Thoracic aorta (tissue), 2 donors: ENCODE data around the gene NIT1. TPM values are rescaled to one million over a fixed set of nuclear protein-coding genes. Genes with fewer than 3 reads are reported as not detected.

Experiments used
- ATAC-seq: fragments of 150-250 bp; one replicate; pipeline ENCODE4 v1.8.0; 2017; ENCODE audit warnings: low read depth; ENCODE audit not compliant: insufficient number of reproducible peaks, low FRiP score
- DNase-seq: peaks from one replicate; pipeline ENCODE4 v3.0.0-alpha.2; 2020; ENCODE audit warnings: low spot score
- H3K27ac ChIP-seq, 2 donors: fragments of 200-600 bp; sonication (generic); 1 replicate in 1 of 2; 2 replicates in 1 of 2; pipeline ENCODE4 v1.5.1; 2016; ENCODE audit warnings: mild to moderate bottlenecking in 2 of 2, moderate library complexity in 2 of 2
- H3K27me3 ChIP-seq: fragments of 200-600 bp; sonication (generic); replicated peaks from 2 replicates; pipeline ENCODE4 v1.6.0; 2016; ENCODE audit warnings: mild to moderate bottlenecking; ENCODE audit not compliant: insufficient read depth
- H3K36me3 ChIP-seq: fragments of 200-600 bp; sonication (generic); one replicate; pipeline ENCODE4 v1.5.1; 2016
- H3K4me1 ChIP-seq, 2 donors: fragments of 200-600 bp; sonication (generic); 1 replicate in 1 of 2; 2 replicates in 1 of 2; pipeline versions ENCODE4 v1.5.1 to v1.6.0; 2016; ENCODE audit warnings: low read depth in 2 of 2, mild to moderate bottlenecking in 1 of 2; ENCODE audit not compliant: control insufficient read depth in 1 of 2
- H3K4me3 ChIP-seq: fragments of 200-600 bp; sonication (generic); 2 replicates; pipeline ENCODE4 v1.5.1; 2016; ENCODE audit warnings: mild to moderate bottlenecking
- H3K9me3 ChIP-seq: fragments of 200-600 bp; sonication (generic); 2 replicates; pipeline ENCODE4 v1.5.1; 2016
- total RNA-seq, 2 donors: library from RNA; depleted of rRNA; stranded (reverse); fragments of >200 nt; gene quantifications; one replicate each; pipeline versions ENCODE4 v1.1.0 to v1.2.3, GENCODE V29; 2016
- TF ChIP-seq, protein P1 (sequence below): fragments of 200-600 bp; sonication (generic); IDR thresholded peaks from one replicate; pipeline ENCODE4 v1.5.1; 2019; ENCODE audit warnings: antibody characterized with exemption

NIT1 gene
- total RNA-seq, 2 donors from 2014 or later: 25.3 to 42.1 TPM

DNA sequence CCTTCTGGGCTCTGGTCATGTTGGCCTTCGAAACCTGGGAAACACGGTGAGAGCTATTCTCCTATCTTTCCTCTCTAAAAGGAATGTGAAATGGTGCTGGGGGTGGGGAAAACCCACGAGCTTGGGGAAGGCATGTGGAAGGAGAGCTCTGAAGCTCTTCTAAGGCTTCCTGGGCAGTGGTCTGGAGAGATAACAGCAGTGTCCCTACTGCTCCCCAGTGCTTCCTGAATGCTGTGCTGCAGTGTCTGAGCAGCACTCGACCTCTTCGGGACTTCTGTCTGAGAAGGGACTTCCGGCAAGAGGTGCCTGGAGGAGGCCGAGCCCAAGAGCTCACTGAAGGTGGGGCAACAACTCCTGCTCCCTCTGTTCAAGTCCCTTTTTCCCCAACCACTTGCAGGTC lies 44.1 kb downstream of the NIT1 start:
- ATAC-seq: no peak
- H3K36me3 ChIP-seq: peaks cover 7% of the 10 kb centered on the region
- peaks cover 26 to 42% of the 10 kb centered on the region in 2 donors for H3K4me1 ChIP-seq

DNA sequence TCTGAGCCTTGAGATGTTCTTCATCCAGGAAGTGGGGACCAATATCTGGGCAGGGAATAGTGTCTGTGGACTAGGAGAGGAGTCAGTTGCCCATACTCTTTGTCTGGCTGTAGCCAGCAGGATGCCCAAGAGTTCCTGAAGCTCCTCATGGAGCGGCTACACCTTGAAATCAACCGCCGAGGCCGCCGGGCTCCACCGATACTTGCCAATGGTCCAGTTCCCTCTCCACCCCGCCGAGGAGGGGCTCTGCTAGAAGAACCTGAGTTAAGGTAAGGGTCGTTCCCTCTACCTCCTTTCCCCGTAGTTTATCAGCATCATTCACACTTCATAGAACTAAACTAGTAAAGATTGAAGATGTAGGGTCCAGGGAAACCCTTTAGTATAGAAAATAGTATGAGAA lies 44.9 kb downstream of the NIT1 start:
- Histone ChIP-seq H3K9me3 (no peaks in the 10 kb centered on the region), H3K4me3 (no peak overlapping the region), H3K27ac (no peak overlapping the region), H3K4me1 (peaks cover 29 to 50% of the 10 kb centered on the region in 2 donors), H3K27me3 (no peaks in the 10 kb centered on the region), H3K36me3 (peaks cover 7% of the 10 kb centered on the region)
- no peak for ATAC-seq
- DNase-seq: no peak
- TF ChIP-seq, protein P1, sequence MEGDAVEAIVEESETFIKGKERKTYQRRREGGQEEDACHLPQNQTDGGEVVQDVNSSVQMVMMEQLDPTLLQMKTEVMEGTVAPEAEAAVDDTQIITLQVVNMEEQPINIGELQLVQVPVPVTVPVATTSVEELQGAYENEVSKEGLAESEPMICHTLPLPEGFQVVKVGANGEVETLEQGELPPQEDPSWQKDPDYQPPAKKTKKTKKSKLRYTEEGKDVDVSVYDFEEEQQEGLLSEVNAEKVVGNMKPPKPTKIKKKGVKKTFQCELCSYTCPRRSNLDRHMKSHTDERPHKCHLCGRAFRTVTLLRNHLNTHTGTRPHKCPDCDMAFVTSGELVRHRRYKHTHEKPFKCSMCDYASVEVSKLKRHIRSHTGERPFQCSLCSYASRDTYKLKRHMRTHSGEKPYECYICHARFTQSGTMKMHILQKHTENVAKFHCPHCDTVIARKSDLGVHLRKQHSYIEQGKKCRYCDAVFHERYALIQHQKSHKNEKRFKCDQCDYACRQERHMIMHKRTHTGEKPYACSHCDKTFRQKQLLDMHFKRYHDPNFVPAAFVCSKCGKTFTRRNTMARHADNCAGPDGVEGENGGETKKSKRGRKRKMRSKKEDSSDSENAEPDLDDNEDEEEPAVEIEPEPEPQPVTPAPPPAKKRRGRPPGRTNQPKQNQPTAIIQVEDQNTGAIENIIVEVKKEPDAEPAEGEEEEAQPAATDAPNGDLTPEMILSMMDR: no peak

More for the DNA sequence above, 44.1 kb downstream of the NIT1 start:
- H3K4me3 ChIP-seq: no peak overlapping the region
- no peaks in the 10 kb centered on the region for H3K9me3 ChIP-seq
- H3K27me3 ChIP-seq: no peaks in the 10 kb centered on the region
- DNase-seq: no peak
- TF ChIP-seq, protein P1: no peak
- H3K27ac ChIP-seq: no peak overlapping the region

DNA sequence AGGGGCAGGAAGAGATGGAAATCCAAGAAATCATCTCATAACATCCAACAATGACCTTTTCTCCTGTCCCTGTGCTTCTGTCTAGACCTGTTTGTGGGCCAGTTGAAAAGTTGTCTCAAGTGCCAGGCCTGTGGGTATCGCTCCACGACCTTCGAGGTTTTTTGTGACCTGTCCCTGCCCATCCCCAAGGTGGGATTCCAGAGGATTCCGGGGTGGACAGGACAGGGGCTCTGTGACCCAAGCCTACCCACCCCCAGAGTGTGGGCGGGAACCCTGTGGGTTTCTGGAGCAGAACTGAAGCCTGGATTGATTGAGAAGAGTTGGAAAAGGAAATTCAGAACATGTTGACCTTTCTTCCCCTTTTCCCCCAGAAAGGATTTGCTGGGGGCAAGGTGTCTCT lies 45.9 kb downstream of the NIT1 start:
- DNase-seq: no peak
- H3K4me1 ChIP-seq: peaks cover 29 to 49% of the 10 kb centered on the region in 2 donors
- no peak for ATAC-seq

DNA sequence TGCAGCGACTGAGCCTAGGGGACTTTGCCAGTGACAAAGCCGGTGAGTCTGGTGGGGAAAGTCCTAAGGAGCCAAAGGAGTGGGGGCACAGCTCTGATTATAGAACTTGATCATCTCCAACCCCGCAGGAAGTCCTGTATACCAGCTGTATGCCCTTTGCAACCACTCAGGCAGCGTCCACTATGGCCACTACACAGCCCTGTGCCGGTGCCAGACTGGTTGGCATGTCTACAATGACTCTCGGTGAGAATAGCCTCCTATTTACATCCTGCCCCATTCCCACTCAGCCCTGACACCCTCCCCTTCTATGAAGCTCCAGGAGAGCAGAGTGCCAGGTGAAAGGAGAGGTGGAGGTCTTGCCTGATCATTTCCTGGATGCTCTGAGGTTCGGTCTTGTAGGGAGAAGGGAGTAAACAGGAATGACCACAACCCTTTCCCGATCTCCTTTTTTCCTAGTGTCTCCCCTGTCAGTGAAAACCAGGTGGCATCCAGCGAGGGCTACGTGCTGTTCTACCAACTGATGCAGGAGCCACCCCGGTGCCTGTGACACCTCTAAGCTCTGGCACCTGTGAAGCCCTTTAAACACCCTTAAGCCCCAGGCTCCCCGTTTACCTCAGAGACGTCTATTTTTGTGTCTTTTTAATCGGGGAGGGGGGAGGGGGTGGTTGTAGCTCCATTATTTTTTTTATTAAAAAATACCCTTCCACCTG lies 47.2 kb downstream of the NIT1 start:
- H3K27me3 ChIP-seq: no peaks in the 10 kb centered on the region

More for the DNA sequence above, 45.9 kb downstream of the NIT1 start:
- Histone ChIP-seq H3K27ac (no peak overlapping the region), H3K9me3 (no peaks in the 10 kb centered on the region), H3K4me3 (no peak overlapping the region), H3K27me3 (no peaks in the 10 kb centered on the region), H3K36me3 (peaks cover 3% of the 10 kb centered on the region)
- TF ChIP-seq, protein P1: no peak

More for the DNA sequence above, 47.2 kb downstream of the NIT1 start:
- H3K9me3 ChIP-seq: no peaks in the 10 kb centered on the region
- DNase-seq (no peak), ATAC-seq (no peak)
- H3K36me3 ChIP-seq: peaks cover 7% of the 10 kb centered on the region
- peak overlapping the region; percentile 89 for H3K27ac ChIP-seq
- H3K4me3 ChIP-seq: peak overlapping the region; percentile 75
- TF ChIP-seq, protein P1: no peak
- H3K4me1 ChIP-seq: peaks cover 27 to 43% of the 10 kb centered on the region in 2 donors
